GM23248 (cell line): ENCODE measurements around the gene LCLAT1. TPM values are rescaled to one million over a fixed set of nuclear protein-coding genes. Genes with fewer than 3 reads are reported as not detected.

Source experiments
- DNase-seq: peaks from one replicate; pipeline ENCODE4 v3.0.0-alpha.2; 2015
- H2AFZ ChIP-seq: fragments of 200-600 bp; sonication (generic); 2 replicates; pipeline ENCODE4 v1.6.1; 2016; ENCODE audit warnings: antibody characterized with exemption
- H3F3A ChIP-seq: fragments of 200-600 bp; sonication (generic); 2 replicates; pipeline ENCODE4 v1.6.1; 2016; ENCODE audit warnings: mild to moderate bottlenecking, antibody characterized with exemption, mixed run types; ENCODE audit not compliant: insufficient read depth
- H3K27ac ChIP-seq: fragments of 200-600 bp; sonication (generic); 2 replicates; pipeline ENCODE4 v1.5.1; 2016; ENCODE audit warnings: mild to moderate bottlenecking
- H3K27me3 ChIP-seq: fragments of 200-600 bp; sonication (generic); replicated peaks from 2 replicates; pipeline ENCODE4 v1.6.1; 2016; ENCODE audit warnings: mild to moderate bottlenecking; ENCODE audit not compliant: insufficient read depth
- H3K36me3 ChIP-seq: fragments of 200-600 bp; sonication (generic); 2 replicates; pipeline ENCODE4 v1.6.1; 2016; ENCODE audit warnings: low read depth, mild to moderate bottlenecking
- H3K4me1 ChIP-seq: fragments of 200-600 bp; sonication (generic); 2 replicates; pipeline ENCODE4 v1.6.1; 2016; ENCODE audit warnings: mild to moderate bottlenecking; ENCODE audit not compliant: insufficient read depth
- H3K4me2 ChIP-seq: fragments of 200-600 bp; sonication (generic); one replicate; pipeline ENCODE4 v1.6.1; 2016; ENCODE audit warnings: mild to moderate bottlenecking; ENCODE audit not compliant: unreplicated experiment
- H3K4me3 ChIP-seq: fragments of 200-600 bp; sonication (generic); 2 replicates; pipeline ENCODE4 v1.5.1; 2016; ENCODE audit warnings: mild to moderate bottlenecking
- H3K79me2 ChIP-seq: fragments of 200-600 bp; sonication (generic); 2 replicates; pipeline ENCODE4 v1.6.1; 2016; ENCODE audit warnings: mild to moderate bottlenecking; ENCODE audit not compliant: insufficient read depth
- H3K9ac ChIP-seq: fragments of 200-600 bp; sonication (generic); 2 replicates; pipeline ENCODE4 v1.6.1; 2016; ENCODE audit warnings: mild to moderate bottlenecking
- H3K9me2 ChIP-seq: fragments of 200-600 bp; sonication (generic); 2 replicates; pipeline ENCODE4 v1.6.1; 2016; ENCODE audit warnings: mixed run types, mild to moderate bottlenecking, moderate library complexity; ENCODE audit not compliant: insufficient read depth
- H3K9me3 ChIP-seq: fragments of 200-600 bp; sonication (generic); one replicate; pipeline ENCODE4 v1.6.1; 2017; ENCODE audit warnings: low read depth
- H4K20me1 ChIP-seq: fragments of 200-600 bp; sonication (generic); 2 replicates; pipeline ENCODE4 v1.6.0; 2016; ENCODE audit not compliant: insufficient read depth
- EZH2 ChIP-seq: fragments of 200-600 bp; sonication (generic); IDR thresholded peaks from 2 replicates; pipeline ENCODE4 v1.6.1; 2018; ENCODE audit warnings: antibody characterized with exemption, mild to moderate bottlenecking; ENCODE audit not compliant: insufficient read depth, poor library complexity, severe bottlenecking
- EZH2phosphoT487 ChIP-seq: fragments of 200-600 bp; sonication (generic); IDR thresholded peaks from 2 replicates; pipeline ENCODE4 v1.6.1; 2018; ENCODE audit warnings: antibody characterized with exemption, moderate library complexity, mild to moderate bottlenecking, low read depth; ENCODE audit not compliant: insufficient read depth
- WGBS, 2 experiments: methylation state at CpG; one replicate each; pipeline ENCODE4 v1.1.6; 2015 to 2017; ENCODE audit warnings: low lambda C conversion rate in 2 of 2, low coverage in 1 of 2; ENCODE audit errors: missing lambda C conversion rate in 2 of 2; 5-methylcytosine and 5-hydroxymethylcytosine counted together
- in situ Hi-C: fragments of 300-500 bp; cut with MboI; formaldehyde crosslinking; loops from 2 replicates; pipeline ENCODE4 v1.15.0; 2020
- polyA plus RNA-seq: library from polyadenylated mRNA; unstranded; fragments of >200 nt; fragmentation: Nextera tagmentation; extraction: Ambion mirVana; gene quantifications from 2 replicates; pipeline ENCODE4 v1.2.1, GENCODE V29; 2016
- total RNA-seq: library from RNA; depleted of rRNA; stranded (reverse); fragments of >200 nt; shearing (Covaris generic); gene quantifications from 2 replicates; pipeline ENCODE4 v1.2.3, GENCODE V29; 2014

Gene LCLAT1
- total and polyA plus RNA-seq, 2 experiments from 2014 or later = 29.7 to 32.3 TPM

DNA sequence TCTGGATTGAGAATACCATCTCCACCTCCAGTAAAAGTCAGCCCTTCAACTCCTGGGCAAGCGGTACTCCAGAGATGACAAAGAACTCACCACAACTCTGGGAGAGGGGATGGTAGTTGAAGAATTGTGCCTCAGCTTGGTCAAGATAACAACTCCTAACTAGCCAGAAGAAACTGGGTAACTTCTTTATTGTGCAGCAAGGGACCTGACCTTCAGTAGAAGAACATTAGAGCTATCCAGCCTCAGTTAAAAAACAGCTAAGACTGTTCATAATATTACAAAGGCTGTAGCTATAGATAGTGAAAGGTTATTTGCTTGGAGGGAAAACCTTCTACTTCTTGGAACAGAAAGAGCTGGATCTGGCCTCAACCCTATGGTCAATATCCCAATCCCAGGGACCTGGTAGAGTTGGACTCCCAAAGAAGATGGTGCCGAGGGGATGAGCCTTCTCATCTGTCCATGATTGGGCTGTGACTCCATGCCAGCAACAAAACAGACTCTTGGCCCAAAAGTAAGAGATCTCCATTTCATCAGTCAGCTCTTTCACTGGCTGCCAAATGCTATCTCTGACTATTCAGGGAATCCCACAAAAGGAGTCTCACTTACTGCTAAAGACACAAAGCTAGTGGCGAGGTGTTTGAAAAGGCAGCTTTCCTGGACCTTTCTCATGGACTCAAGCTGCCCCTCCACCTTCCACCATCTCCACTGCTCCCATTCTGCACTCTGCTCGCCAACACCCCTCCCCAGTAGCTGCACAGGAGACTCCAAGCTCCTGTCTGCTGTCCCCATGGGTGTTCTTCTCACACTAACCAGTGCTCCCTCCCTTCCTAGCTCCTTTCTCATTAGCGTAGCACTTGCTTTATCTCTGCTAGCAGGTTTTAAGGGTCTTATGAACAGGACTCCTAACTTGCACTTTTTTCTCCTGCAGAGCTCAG lies 214.4 kb downstream of the LCLAT1 start:
- H3K9ac ChIP-seq = no peak overlapping the region
- H2AFZ ChIP-seq = no peak overlapping the region
- no peaks in the 10 kb centered on the region for H3K27me3 ChIP-seq
- no peak overlapping the region for H3K4me2 ChIP-seq
- DNase-seq = no peak
- in situ Hi-C loops = no loop called here
- H3K4me1 ChIP-seq = peaks cover 25% of the 10 kb centered on the region
- no peak overlapping the region for H3K27ac ChIP-seq
- no peaks in the 10 kb centered on the region for H3K36me3 ChIP-seq
- no peak for TF ChIP-seq EZH2phosphoT487
- no peak for TF ChIP-seq EZH2
- H4K20me1 ChIP-seq = no peaks in the 10 kb centered on the region
- H3K79me2 ChIP-seq = no peaks in the 10 kb centered on the region
- peaks cover 23% of the 10 kb centered on the region for H3F3A ChIP-seq
- H3K9me2 ChIP-seq = no peaks in the 10 kb centered on the region
- 85 to 86% methylated on average over 5 of the region's 5 CpGs for WGBS, 2 experiments
- no peaks in the 10 kb centered on the region for H3K9me3 ChIP-seq
- no peak overlapping the region for H3K4me3 ChIP-seq

DNA sequence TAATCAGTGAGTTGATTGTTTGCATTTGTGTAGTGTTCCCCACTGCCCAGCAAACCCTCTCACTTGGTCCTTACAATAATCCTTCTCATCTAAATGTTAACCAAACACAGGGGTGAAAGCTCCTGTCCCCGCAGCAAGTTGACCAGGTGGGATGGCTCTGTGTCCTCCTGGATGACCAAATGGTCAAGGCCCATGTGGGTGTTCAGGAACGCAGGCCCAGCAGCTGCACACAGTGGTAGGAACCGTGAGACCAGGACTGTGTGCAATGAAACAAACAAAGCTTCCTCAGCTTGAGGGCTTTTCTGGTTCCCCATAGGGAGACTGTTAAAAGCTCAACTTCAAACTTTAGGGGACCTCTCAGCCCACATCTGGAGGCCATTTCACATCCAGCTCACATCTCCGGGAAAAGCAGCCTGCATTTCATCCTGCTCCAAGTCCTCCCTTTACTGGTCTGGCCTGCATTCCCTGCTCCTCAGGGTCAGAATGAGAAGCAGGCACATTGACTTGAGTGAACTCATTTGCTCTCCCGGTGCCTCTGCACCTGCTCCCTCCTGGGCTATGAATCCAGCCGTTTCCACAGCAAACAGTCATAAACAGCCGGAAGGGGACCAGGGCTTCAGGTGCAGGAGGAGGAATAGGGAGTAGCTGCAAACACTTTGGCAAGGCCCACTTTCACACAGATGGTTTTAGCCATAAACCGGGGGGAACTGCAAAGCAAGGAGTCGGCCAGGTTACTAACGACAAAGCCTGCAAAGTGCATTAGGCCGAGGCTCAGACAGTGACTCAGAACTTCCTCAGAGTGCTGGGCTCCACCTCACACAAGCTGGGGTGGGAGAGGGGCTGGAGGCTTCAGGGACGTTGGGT lies 215.5 kb downstream of the LCLAT1 start:
- Histone ChIP-seq H3K4me1 (peaks cover 30% of the 10 kb centered on the region), H3K4me2 (no peak overlapping the region), H3K79me2 (no peaks in the 10 kb centered on the region), H3K27me3 (no peaks in the 10 kb centered on the region), H3K9me2 (no peaks in the 10 kb centered on the region), H3K36me3 (no peaks in the 10 kb centered on the region), H3F3A (peaks cover 27% of the 10 kb centered on the region), H3K4me3 (no peak overlapping the region), H2AFZ (no peak overlapping the region), H4K20me1 (no peaks in the 10 kb centered on the region), H3K9ac (no peak overlapping the region), H3K9me3 (no peaks in the 10 kb centered on the region), H3K27ac (no peak overlapping the region)
- TF ChIP-seq EZH2phosphoT487 (no peak), EZH2 (no peak)
- WGBS, 2 experiments = 59 to 62% methylated on average over 12 of the region's 12 CpGs
- in situ Hi-C loops = no loop called here
- DNase-seq = peak; percentile 53

DNA sequence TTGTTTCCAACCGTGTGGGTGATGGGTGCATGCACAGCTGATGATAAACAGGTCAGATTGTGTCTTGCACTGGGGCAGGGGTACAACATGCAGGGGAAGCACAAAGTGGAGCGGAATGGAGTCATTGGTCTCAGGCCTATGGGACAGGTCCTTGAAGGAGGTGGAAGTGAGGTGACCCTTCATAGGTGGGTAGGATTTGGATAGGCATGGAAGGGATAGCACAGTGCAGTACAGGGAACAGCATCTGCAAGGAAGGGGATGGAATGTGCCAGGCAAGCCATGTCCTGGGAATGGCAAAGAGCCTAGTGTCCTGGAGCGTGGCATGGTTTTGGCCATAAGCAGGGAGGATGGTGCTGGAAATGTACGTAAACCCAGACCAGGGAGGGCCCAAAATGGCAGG lies 216.3 kb downstream of the LCLAT1 start:
- TF ChIP-seq EZH2 = no peak
- TF ChIP-seq EZH2phosphoT487 = no peak
- no peaks in the 10 kb centered on the region for H3K9me2 ChIP-seq
- WGBS, 2 experiments = 96% methylated on average over 4 of the region's 4 CpGs
- H3K4me3 ChIP-seq = no peak overlapping the region
- no peaks in the 10 kb centered on the region for H3K36me3 ChIP-seq
- no peaks in the 10 kb centered on the region for H3K9me3 ChIP-seq
- H4K20me1 ChIP-seq = no peaks in the 10 kb centered on the region
- H3K27ac ChIP-seq = no peak overlapping the region
- H3K79me2 ChIP-seq = no peaks in the 10 kb centered on the region
- H3K4me1 ChIP-seq = peaks cover 30% of the 10 kb centered on the region
- DNase-seq = no peak
- no peak overlapping the region for H3K9ac ChIP-seq
- no peak overlapping the region for H3K4me2 ChIP-seq
- no peak overlapping the region for H2AFZ ChIP-seq
- peaks cover 27% of the 10 kb centered on the region for H3F3A ChIP-seq
- in situ Hi-C loops = no loop called here
- no peaks in the 10 kb centered on the region for H3K27me3 ChIP-seq

DNA sequence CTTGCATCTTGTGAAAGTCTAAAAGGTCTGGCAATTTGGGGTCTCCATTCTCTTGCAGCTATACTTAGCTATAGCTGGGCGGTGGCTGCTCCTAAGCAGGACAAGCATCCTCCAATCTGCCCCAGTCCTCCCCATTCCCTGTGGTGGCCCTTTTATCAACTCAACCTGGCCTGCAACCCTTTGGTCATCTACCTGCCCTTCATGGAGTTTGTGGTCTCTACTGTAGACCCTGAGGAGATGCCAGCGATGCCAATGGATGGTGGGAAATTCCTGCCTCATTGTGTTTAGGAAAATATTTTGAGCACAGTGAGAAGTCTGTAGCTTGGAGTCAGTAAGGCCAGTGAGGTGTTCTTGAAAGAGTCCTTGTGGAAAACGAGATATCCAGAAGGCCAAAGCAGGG lies 216.8 kb downstream of the LCLAT1 start:
- Histone ChIP-seq H3K79me2 (no peaks in the 10 kb centered on the region), H3K27me3 (no peaks in the 10 kb centered on the region), H3K36me3 (no peaks in the 10 kb centered on the region), H3K9me2 (no peaks in the 10 kb centered on the region), H3K9me3 (no peaks in the 10 kb centered on the region), H3K4me1 (peaks cover 30% of the 10 kb centered on the region), H4K20me1 (no peaks in the 10 kb centered on the region), H3F3A (peaks cover 27% of the 10 kb centered on the region), H3K27ac (peak overlapping the region; percentile 96), H3K9ac (no peak overlapping the region), H3K4me3 (no peak overlapping the region), H3K4me2 (no peak overlapping the region), H2AFZ (no peak overlapping the region)
- no peak for DNase-seq
- 95 to 98% methylated on average over 3 of the region's 3 CpGs for WGBS, 2 experiments
- in situ Hi-C loops = no loop called here
- TF ChIP-seq EZH2phosphoT487 (no peak), EZH2 (no peak)
